Kidney (tissue), 14 donors: ENCODE data around the gene RNF213. TPM values are rescaled to one million over a fixed set of nuclear protein-coding genes. Genes with fewer than 3 reads are reported as not detected.

Source experiments
- DNase-seq, 5 donors: peaks; one replicate each; pipeline ENCODE4 v3.0.0-alpha.2; 2013 to 2020
- FAIRE-seq: peaks from 2 replicates; lab custom pipeline; 2012; peaks lifted over from hg19 to GRCh38; lab: Jason Lieb, UNC
- H3K27ac ChIP-seq, 2 donors: one replicate each; pipeline ENCODE4 v1.7.0; 2013; ENCODE audit warnings: low read depth in 2 of 2, low read length in 2 of 2, inconsistent platforms in 1 of 2
- H3K27me3 ChIP-seq: one replicate; pipeline ENCODE4 v1.7.1; 2013; ENCODE audit warnings: low read length, inconsistent platforms; ENCODE audit not compliant: control insufficient read depth, insufficient read depth
- H3K36me3 ChIP-seq, 3 donors: one replicate each; pipeline versions ENCODE4 v1.7.0 to v1.7.1; 2013; ENCODE audit warnings: low read length in 3 of 3, control low read depth in 1 of 3, inconsistent platforms in 1 of 3; ENCODE audit not compliant: insufficient read depth in 3 of 3, control insufficient read depth in 2 of 3
- H3K4me1 ChIP-seq, 3 donors: one replicate each; pipeline versions ENCODE4 v1.7.0 to v1.7.1; 2013; ENCODE audit warnings: low read length in 3 of 3, inconsistent platforms in 1 of 3, low read depth in 1 of 3; ENCODE audit not compliant: control insufficient read depth in 2 of 3, insufficient read depth in 2 of 3
- H3K4me3 ChIP-seq, 3 donors: one replicate each; pipeline versions ENCODE4 v1.7.0 to v1.8.1; 2013; ENCODE audit warnings: low read length in 3 of 3, control low read depth in 1 of 3, inconsistent platforms in 1 of 3
- H3K9ac ChIP-seq, 3 donors: one replicate each; pipeline versions ENCODE4 v1.7.0 to v1.7.1; 2013; ENCODE audit warnings: low read length in 3 of 3, control low read depth in 1 of 3, inconsistent platforms in 1 of 3
- H3K9me3 ChIP-seq, 3 donors: one replicate each; pipeline versions ENCODE4 v1.7.0 to v1.7.1; 2013; ENCODE audit warnings: low read length in 3 of 3, control low read depth in 1 of 3, inconsistent platforms in 1 of 3; ENCODE audit not compliant: control insufficient read depth in 2 of 3, insufficient read depth in 1 of 3
- intact Hi-C: fragments of 100-400 bp; cut with DNase I; formaldehyde crosslinking; loops from one replicate; pipeline ENCODE4 v1.11.1; 2022
- polyA plus RNA-seq: library from polyadenylated mRNA; stranded (reverse); fragments of 350-450 nt; fragmentation: Illumina TruSeq; extraction: RNeasy Lipid Tissue Mini Kit (QIAGEN cat#74804); gene quantifications from one replicate; pipeline ENCODE4 v1.2.3, GENCODE V29; 2014; ENCODE audit warnings: low read depth, low replicate concordance; ENCODE audit not compliant: insufficient read depth
- total RNA-seq: library from RNA; stranded (reverse); fragmentation: NEBNext Ultra II Directional; extraction: Animal tissue kit (Norgen Biotek cat#: 25700); gene quantifications from one replicate; pipeline ENCODE4 v1.2.1, GENCODE V29; 2021
- TF ChIP-seq, protein P1 (sequence below): IDR thresholded peaks from 3 replicates; pipeline ENCODE4 v1.5.1; 2012; ENCODE audit warnings: mild to moderate bottlenecking, moderate library complexity, borderline replicate concordance; ENCODE audit not compliant: insufficient read depth; ENCODE audit errors: extremely low read depth
- donor health status: control.
- donor health status: control.
- donor health status: control.
- donor health status: control.
- donor health status: control.
- donor health status: DM: yes; HTN: yes; CAD: no.
- donor health status: Normal renal cell carcinoma (clear cell type).

RNF213 gene
- total and polyA plus RNA-seq, 2 donors from 2014 or later = 43.4 to 276 TPM

- Histone ChIP-seq H3K9ac (no peak overlapping the region), H3K4me3 (no peak overlapping the region), H3K9me3 (no peaks in the 10 kb centered on the region), H3K36me3 (peaks cover 2 to 43% (median 23%) of the 10 kb centered on the region in 3 donors), H3K27ac (no peak overlapping the region), H3K27me3 (no peaks in the 10 kb centered on the region), H3K4me1 (no peaks in the 10 kb centered on the region)
- FAIRE-seq = no peak
- no peak for DNase-seq
- TF ChIP-seq, protein P1, sequence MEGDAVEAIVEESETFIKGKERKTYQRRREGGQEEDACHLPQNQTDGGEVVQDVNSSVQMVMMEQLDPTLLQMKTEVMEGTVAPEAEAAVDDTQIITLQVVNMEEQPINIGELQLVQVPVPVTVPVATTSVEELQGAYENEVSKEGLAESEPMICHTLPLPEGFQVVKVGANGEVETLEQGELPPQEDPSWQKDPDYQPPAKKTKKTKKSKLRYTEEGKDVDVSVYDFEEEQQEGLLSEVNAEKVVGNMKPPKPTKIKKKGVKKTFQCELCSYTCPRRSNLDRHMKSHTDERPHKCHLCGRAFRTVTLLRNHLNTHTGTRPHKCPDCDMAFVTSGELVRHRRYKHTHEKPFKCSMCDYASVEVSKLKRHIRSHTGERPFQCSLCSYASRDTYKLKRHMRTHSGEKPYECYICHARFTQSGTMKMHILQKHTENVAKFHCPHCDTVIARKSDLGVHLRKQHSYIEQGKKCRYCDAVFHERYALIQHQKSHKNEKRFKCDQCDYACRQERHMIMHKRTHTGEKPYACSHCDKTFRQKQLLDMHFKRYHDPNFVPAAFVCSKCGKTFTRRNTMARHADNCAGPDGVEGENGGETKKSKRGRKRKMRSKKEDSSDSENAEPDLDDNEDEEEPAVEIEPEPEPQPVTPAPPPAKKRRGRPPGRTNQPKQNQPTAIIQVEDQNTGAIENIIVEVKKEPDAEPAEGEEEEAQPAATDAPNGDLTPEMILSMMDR = no peak
- intact Hi-C loops = no loop called here
Observed at GRCh38 chr17:80318166-80318565, 57.5 kb downstream of the RNF213 start.

DNA sequence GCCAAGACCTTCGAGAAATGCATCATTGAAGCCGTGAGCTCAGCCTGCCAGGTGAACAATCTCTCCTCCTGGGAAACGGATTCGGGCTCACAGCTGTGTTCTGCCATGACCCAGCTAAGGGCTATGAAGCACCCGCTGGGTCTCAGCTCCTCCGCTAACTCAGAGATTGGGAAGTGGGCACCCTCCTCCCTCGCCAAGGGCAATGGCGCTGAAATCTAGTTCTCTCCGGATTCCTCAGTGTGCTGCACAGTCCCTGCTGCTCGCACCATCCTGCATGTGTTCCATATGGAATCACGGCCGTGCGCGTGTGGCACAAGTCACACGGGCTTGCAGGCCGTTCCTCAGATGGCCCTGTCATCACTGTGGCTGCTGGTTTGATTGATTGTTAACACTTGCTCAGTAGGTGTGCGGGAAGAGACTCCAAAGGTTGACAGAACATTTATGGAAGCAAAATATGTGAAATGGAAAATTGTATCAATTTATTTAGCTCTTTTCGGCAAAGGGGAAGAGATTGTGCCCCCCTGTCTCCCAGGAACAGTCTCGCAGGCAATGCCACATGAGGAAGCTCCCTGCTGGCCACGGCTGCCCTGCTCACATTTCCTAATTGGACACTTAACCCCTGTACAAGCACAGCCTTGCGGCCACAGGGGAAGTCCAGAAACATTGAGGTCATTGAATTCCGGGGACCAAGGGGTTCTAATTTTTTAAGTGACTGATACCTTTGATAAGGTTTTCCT is 58.8 kb downstream of the RNF213 start:
- H3K27me3 ChIP-seq = no peaks in the 10 kb centered on the region
- H3K4me3 ChIP-seq = no peak overlapping the region
- FAIRE-seq = no peak
- no peaks in the 10 kb centered on the region for H3K4me1 ChIP-seq
- intact Hi-C loops = no loop called here
- no peak for DNase-seq
- peaks cover 0 to 35% (median 19%) of the 10 kb centered on the region in 3 donors for H3K36me3 ChIP-seq
- H3K27ac ChIP-seq = no peak overlapping the region
- H3K9ac ChIP-seq = no peak overlapping the region
- H3K9me3 ChIP-seq = no peaks in the 10 kb centered on the region
- TF ChIP-seq, protein P1 = no peak

- DNase-seq (no peak), FAIRE-seq (no peak)
- TF ChIP-seq, protein P1 = no peak
- Histone ChIP-seq H3K36me3 (peaks cover 0 to 39% (median 20%) of the 10 kb centered on the region in 3 donors), H3K4me3 (no peak overlapping the region), H3K9me3 (no peaks in the 10 kb centered on the region), H3K4me1 (no peaks in the 10 kb centered on the region), H3K27ac (no peak overlapping the region), H3K27me3 (no peaks in the 10 kb centered on the region), H3K9ac (no peak overlapping the region)
- intact Hi-C loops = no loop called here
Observed at GRCh38 chr17:80319999-80320344, 59.3 kb downstream of the RNF213 start.

DNA sequence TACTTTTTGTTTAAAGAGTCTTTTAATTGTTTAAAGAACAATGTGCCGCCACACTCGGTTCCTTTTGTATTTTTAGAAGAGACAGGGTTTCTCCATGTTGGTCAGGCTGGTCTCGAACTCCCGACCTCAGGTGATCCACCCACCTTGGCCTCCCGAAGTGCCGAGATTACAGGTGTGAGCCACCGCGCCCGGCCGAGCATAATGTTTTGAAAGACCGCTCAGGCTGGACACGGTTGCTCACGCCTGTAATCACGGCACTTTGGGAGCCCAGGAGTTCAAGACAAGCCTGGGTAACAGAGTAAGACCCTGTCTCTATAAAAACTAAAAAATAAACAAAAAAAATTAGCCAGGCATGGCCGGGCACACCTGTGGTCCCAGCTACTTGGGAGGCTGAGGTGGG is 59.8 kb downstream of the RNF213 start:
- FAIRE-seq = no peak
- TF ChIP-seq, protein P1 = no peak
- Histone ChIP-seq H3K27ac (no peak overlapping the region), H3K36me3 (peaks cover 0 to 43% (median 25%) of the 10 kb centered on the region in 3 donors), H3K4me1 (no peaks in the 10 kb centered on the region), H3K9ac (no peak overlapping the region), H3K9me3 (no peaks in the 10 kb centered on the region), H3K4me3 (no peak overlapping the region), H3K27me3 (no peaks in the 10 kb centered on the region)
- DNase-seq = no peak
- intact Hi-C loops = no loop called here
